Epithelial cell of proximal tubule (primary cell): ENCODE results near the gene TLR10. TPM values are rescaled to one million over a fixed set of nuclear protein-coding genes. Genes with fewer than 3 reads are reported as not detected.

Experiments
- DNase-seq: peaks from one replicate; pipeline ENCODE4 v3.0.0-alpha.2; 2011; ENCODE audit warnings: low read depth
- H3K4me3 ChIP-seq: 2 replicates; pipeline ENCODE4 v1.5.1; 2011; ENCODE audit warnings: low read depth, mild to moderate bottlenecking, low read length
- total RNA-seq: library from RNA; depleted of rRNA; stranded (reverse); fragments of >200 nt; gene quantifications from 2 replicates; pipeline ENCODE4 v1.2.3, GENCODE V29; 2015
- TF ChIP-seq, protein P1 (sequence below): conservative IDR thresholded peaks from 2 replicates; pipeline ENCODE4 v1.5.1; 2012; ENCODE audit warnings: low read depth, mild to moderate bottlenecking, low read length

Gene TLR10
- total RNA-seq, 1 donor from 2014 or later: not detected

DNA sequence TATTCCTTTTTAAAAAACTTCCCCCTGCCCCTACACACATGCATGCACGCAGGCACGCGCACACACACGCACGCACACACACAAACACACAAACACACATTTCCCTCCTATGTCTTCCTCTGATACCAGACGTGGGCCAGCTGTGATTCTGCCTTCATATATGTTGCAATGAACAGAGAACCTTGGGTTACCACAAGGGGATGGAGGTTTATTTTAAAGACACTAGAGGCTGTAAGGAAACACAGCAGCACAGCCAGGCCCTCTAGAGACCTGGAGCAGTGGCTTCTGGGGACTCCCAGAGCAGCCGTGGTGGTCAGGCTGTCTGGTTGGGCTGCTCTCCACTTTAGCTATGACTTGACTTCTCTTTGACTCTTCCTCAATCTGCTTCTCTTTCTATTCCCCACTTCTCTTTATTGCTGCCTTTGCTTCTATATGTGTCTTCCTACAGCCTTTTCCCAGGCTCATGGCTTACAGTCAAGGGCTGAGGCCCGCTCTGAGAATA, 3.2 kb upstream of the TLR10 start:
- TF ChIP-seq, protein P1, sequence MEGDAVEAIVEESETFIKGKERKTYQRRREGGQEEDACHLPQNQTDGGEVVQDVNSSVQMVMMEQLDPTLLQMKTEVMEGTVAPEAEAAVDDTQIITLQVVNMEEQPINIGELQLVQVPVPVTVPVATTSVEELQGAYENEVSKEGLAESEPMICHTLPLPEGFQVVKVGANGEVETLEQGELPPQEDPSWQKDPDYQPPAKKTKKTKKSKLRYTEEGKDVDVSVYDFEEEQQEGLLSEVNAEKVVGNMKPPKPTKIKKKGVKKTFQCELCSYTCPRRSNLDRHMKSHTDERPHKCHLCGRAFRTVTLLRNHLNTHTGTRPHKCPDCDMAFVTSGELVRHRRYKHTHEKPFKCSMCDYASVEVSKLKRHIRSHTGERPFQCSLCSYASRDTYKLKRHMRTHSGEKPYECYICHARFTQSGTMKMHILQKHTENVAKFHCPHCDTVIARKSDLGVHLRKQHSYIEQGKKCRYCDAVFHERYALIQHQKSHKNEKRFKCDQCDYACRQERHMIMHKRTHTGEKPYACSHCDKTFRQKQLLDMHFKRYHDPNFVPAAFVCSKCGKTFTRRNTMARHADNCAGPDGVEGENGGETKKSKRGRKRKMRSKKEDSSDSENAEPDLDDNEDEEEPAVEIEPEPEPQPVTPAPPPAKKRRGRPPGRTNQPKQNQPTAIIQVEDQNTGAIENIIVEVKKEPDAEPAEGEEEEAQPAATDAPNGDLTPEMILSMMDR: no peak
- DNase-seq: no peak
- no peak overlapping the region for H3K4me3 ChIP-seq

DNA sequence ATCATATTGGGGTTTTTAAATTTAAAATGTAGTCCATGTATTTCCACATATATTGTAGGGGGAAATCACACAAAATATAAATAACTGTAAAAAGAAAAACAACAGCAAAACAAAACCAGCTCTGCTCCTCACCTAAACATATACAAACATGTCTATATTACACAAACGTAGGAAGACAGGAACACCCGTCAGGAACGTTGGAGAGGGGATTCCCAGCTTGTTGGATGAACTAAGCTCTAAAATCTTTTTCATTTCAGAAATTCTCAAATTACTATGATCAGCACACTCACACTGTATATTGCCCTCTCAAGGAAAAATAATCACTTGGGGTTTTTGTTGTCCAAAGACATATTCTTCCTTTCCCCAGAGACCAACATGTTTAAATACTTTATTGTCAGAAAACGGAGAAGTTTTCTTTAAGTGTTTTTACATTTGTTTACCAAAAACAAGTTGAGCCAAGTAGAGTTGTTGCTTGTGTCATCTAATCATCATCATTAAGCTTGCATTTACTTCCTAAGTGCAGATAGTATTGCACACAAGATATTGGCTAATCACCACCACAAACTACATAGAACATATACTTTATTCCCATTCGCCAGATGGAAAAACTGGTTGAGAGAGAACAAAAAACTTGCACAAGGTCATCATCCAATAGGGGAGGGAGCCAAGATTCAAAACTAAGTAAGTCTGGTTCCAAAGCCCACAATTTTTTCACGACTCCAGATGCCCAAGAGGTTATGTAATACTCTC, 2.4 kb upstream of the TLR10 start:
- no peak for DNase-seq
- H3K4me3 ChIP-seq: no peak overlapping the region
- TF ChIP-seq, protein P1: no peak

DNA sequence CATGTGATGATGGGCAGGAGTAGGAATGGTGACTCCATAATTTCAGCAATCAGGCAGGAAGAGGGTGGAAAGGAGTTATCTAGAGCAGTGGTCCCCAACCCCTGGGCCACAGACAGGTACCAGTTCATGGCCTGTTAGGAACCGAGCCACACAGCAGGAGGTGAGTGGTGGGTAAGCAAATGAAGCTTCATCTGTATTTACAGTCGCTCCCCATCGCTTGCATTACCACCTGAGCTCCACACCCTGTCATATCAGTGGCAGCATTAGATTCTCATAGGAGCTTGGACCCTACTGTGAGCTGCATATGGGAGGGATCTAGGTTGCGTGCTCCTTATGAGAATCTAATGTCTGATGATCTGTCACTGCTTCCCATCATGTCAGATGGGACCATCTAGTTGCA, 1.4 kb upstream of the TLR10 start:
- TF ChIP-seq, protein P1: no peak
- H3K4me3 ChIP-seq: no peak overlapping the region
- DNase-seq: no peak

DNA sequence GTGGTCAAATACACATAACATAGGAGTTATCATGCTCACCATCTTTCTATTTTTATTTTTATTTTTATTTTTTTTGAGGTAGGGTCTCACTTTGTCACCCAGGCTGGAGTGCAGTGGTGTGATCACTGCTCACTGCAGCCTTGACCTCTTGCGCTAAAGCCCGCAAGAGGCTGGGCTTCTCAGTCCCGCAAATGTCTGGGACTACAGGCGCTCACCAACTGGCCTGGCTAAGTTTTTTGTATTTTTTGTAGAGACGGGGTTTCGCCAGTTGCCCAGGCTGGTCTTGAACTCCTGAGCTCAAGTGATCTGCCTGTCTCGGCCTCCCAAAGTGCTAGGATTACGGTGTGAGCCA, 295 bp upstream of the TLR10 start:
- TF ChIP-seq, protein P1: no peak
- H3K4me3 ChIP-seq: no peak overlapping the region
- no peak for DNase-seq

GRCh38 chr4:38781854-38782261, 932 bp downstream of the TLR10 start:
- TF ChIP-seq, protein P1: no peak
- H3K4me3 ChIP-seq: no peak overlapping the region
- DNase-seq: no peak

DNA sequence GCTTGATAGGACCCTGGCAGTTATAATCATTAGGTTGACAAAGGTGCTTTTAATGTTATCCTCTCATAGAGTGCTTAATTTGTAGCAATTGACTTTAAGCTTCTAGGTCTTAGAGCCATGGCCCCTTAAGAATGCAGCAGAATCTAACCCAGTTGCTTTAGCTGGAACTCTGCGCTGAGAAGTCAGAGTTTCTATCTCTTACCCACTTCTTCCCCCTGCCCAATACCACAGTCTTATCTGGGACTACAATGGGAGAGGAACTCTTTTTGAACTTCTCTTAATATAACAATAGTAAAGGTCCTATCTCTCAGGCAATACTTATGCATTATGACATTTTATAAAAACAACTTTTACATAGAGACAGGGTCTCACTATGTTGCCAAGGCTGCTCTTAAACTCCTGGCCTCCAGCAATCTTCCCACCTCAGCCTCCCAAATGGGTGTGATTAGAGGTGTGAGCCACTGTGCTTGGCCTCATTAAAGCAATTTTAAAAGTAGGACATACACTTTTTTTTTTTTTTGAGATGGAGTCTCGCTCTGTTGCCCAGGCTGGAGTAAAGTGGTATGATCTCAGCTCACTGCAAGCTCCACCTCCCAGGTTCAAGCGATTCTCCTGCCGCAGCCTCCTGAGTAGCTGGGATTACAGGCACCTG, 1.8 kb downstream of the TLR10 start:
- TF ChIP-seq, protein P1: no peak
- no peak for DNase-seq
- no peak overlapping the region for H3K4me3 ChIP-seq
